ENCODE measurements around the gene LETM1. TPM values are rescaled to one million over a fixed set of nuclear protein-coding genes. Genes with fewer than 3 reads are reported as not detected.

The LETM1 gene
- total and polyA plus RNA-seq, 4 donors = 12.2 to 46.9 (median 24.1) TPM

GRCh38 chr4:1775731-1776500 is 80.0 kb downstream of the LETM1 start:
- H3K9ac ChIP-seq (ENCODE audit: low read depth in 1 of 2, low read length in 2 of 2) = no peak overlapping the region
- 74% methylated on average over 23 of the region's 23 CpGs for WGBS

GRCh38 chr4:1773754-1774153 is 82.2 kb downstream of the LETM1 start:
- Histone ChIP-seq H3K4me3 (ENCODE audit: low read depth in 1 of 3, low read length in 3 of 3) (no peak overlapping the region), H3K4me1 (ENCODE audit: control insufficient read depth in 4 of 4, insufficient read depth in 4 of 4, low read length in 3 of 4) (peaks cover 0 to 9% (median 3%) of the 10 kb centered on the region in 4 donors), H3K27ac (ENCODE audit: low read depth in 1 of 2, low read length in 2 of 2) (no peak overlapping the region), H3K27me3 (ENCODE audit: control insufficient read depth in 4 of 4, insufficient read depth in 4 of 4, low read length in 3 of 4) (no peaks in the 10 kb centered on the region), H3K9ac (ENCODE audit: low read depth in 1 of 2, low read length in 2 of 2) (no peak overlapping the region), H3K9me3 (ENCODE audit: control insufficient read depth in 4 of 4, low read length in 3 of 4) (no peaks in the 10 kb centered on the region), H3K36me3 (ENCODE audit: control insufficient read depth in 4 of 4, insufficient read depth in 3 of 4, low read depth in 1 of 4, low read length in 3 of 4) (no peaks in the 10 kb centered on the region)
- WGBS = 92% methylated on average over 10 of the region's 10 CpGs
- DNase-seq (ENCODE audit: low spot score) = no peak
- TF ChIP-seq EGR1 (IDR thresholded peaks at IDR 0.05; ENCODE audit: low read depth in 2 of 2) = no peak
- no peak for TF ChIP-seq GABPA (IDR thresholded peaks at IDR 0.05 in 1 of 2, conservative IDR thresholded peaks at IDR 0.05 in 1 of 2)
- no peak for TF ChIP-seq RAD21 (IDR thresholded peaks at IDR 0.05)
- TF ChIP-seq MAX (IDR thresholded peaks at IDR 0.05) = no peak
- no peak for TF ChIP-seq FOXA2 (IDR thresholded peaks at IDR 0.05)

More at GRCh38 chr4:1775731-1776500, 80.0 kb downstream of the LETM1 start:
- TF ChIP-seq TAF1 (conservative IDR thresholded peaks at IDR 0.05) (no peak), HNF4G (IDR thresholded peaks at IDR 0.05) (no peak), ATF3 (IDR thresholded peaks at IDR 0.05) (no peak), FOXA2 (IDR thresholded peaks at IDR 0.05) (no peak), CTCF (IDR thresholded peaks at IDR 0.05; ENCODE audit: low read depth, low read length, missing input control) (no peak), RAD21 (IDR thresholded peaks at IDR 0.05) (no peak), FOXA1 (IDR thresholded peaks at IDR 0.05) (no peak), JUND (IDR thresholded peaks at IDR 0.05) (no peak), RXRA (IDR thresholded peaks at IDR 0.05) (no peak), GABPA (IDR thresholded peaks at IDR 0.05 in 1 of 2, conservative IDR thresholded peaks at IDR 0.05 in 1 of 2) (no peak), MAX (IDR thresholded peaks at IDR 0.05) (no peak)
- Histone ChIP-seq H3K27me3 (ENCODE audit: control insufficient read depth in 4 of 4, insufficient read depth in 4 of 4, low read length in 3 of 4) (no peaks in the 10 kb centered on the region), H3K27ac (ENCODE audit: low read depth in 1 of 2, low read length in 2 of 2) (no peak overlapping the region), H3K9me3 (ENCODE audit: control insufficient read depth in 4 of 4, low read length in 3 of 4) (no peaks in the 10 kb centered on the region), H3K4me3 (ENCODE audit: low read depth in 1 of 3, low read length in 3 of 3) (no peak overlapping the region), H3K4me1 (ENCODE audit: control insufficient read depth in 4 of 4, insufficient read depth in 4 of 4, low read length in 3 of 4) (peaks cover 0 to 7% (median 3%) of the 10 kb centered on the region in 4 donors), H3K36me3 (ENCODE audit: control insufficient read depth in 4 of 4, insufficient read depth in 3 of 4, low read depth in 1 of 4, low read length in 3 of 4) (no peaks in the 10 kb centered on the region)
- DNase-seq (ENCODE audit: low spot score) = no peak

GRCh38 chr4:1772853-1773538 is 83.0 kb downstream of the LETM1 start:
- H3K9ac ChIP-seq (ENCODE audit: low read depth in 1 of 2, low read length in 2 of 2) = no peak overlapping the region
- no peaks in the 10 kb centered on the region for H3K9me3 ChIP-seq (ENCODE audit: control insufficient read depth in 4 of 4, low read length in 3 of 4)
- no peak overlapping the region for H3K27ac ChIP-seq (ENCODE audit: low read depth in 1 of 2, low read length in 2 of 2)
- WGBS = 87% methylated on average over 30 of the region's 30 CpGs
- no peaks in the 10 kb centered on the region for H3K27me3 ChIP-seq (ENCODE audit: control insufficient read depth in 4 of 4, insufficient read depth in 4 of 4, low read length in 3 of 4)
- H3K4me3 ChIP-seq (ENCODE audit: low read depth in 1 of 3, low read length in 3 of 3) = no peak overlapping the region
- peaks cover 0 to 9% (median 3%) of the 10 kb centered on the region in 4 donors for H3K4me1 ChIP-seq (ENCODE audit: control insufficient read depth in 4 of 4, insufficient read depth in 4 of 4, low read length in 3 of 4)
- no peak for DNase-seq (ENCODE audit: low spot score)
- TF ChIP-seq JUND (IDR thresholded peaks at IDR 0.05) = no peak
- TF ChIP-seq RAD21 (IDR thresholded peaks at IDR 0.05) = no peak
- TF ChIP-seq REST (IDR thresholded peaks at IDR 0.05) = no peak
- TF ChIP-seq ATF3 (IDR thresholded peaks at IDR 0.05) = no peak
- no peak for TF ChIP-seq HNF4G (IDR thresholded peaks at IDR 0.05)
- TF ChIP-seq NR2F2 (IDR thresholded peaks at IDR 0.05) = no peak
- TF ChIP-seq MAX (IDR thresholded peaks at IDR 0.05) = no peak
- no peak for TF ChIP-seq HNF4A (conservative IDR thresholded peaks at IDR 0.05)
- no peak for TF ChIP-seq FOXA2 (IDR thresholded peaks at IDR 0.05)
- TF ChIP-seq CTCF (IDR thresholded peaks at IDR 0.05; ENCODE audit: low read depth, low read length, missing input control) = no peak
- no peaks in the 10 kb centered on the region for H3K36me3 ChIP-seq (ENCODE audit: control insufficient read depth in 4 of 4, insufficient read depth in 3 of 4, low read depth in 1 of 4, low read length in 3 of 4)

Measured in liver (tissue), 9 donors.